Naive thymus-derived CD4-positive, alpha-beta T cell (primary cell): ENCODE results near the gene PTPRCAP. TPM values are rescaled to one million over a fixed set of nuclear protein-coding genes. Genes with fewer than 3 reads are reported as not detected.
A peak's percentile ranks its signal among the peaks of the same experiment; 100 is the strongest.

Source experiments
- ATAC-seq: fragments of 150-1000 bp; cut with Tn5 transposase; 2 replicates; pipeline ENCODE4 v1.10.0; 2021; ENCODE audit warnings: mild to moderate bottlenecking, moderate library complexity
- CTCF ChIA-PET: fragments of 350-600 bp; sonication (Branson Sonifier 250); formaldehyde crosslinking; loops from one replicate; lab custom pipeline; 2021; ENCODE audit warnings: antibody characterized with exemption; lab: Charles Lee
- POLR2A ChIA-PET: fragments of 350-600 bp; sonication (Branson Sonifier 250); formaldehyde crosslinking; loops from one replicate; lab custom pipeline; 2021; ENCODE audit warnings: antibody characterized with exemption, inconsistent platforms; lab: Charles Lee
- DNase-seq, 9 donors: peaks; one replicate each; pipeline versions ENCODE4 v3.0.0 to v3.0.0-alpha.2; 2020 to 2022; ENCODE audit warnings: mixed read lengths in 1 of 9
- H3K27ac ChIP-seq: one replicate; pipeline ENCODE4 v1.7.0; 2013; ENCODE audit warnings: mild to moderate bottlenecking, low read depth, low read length, moderate library complexity
- H3K27me3 ChIP-seq, 2 donors: one replicate each; pipeline ENCODE4 v1.7.0; 2013; ENCODE audit warnings: low read length in 2 of 2, mild to moderate bottlenecking in 2 of 2, moderate library complexity in 2 of 2; ENCODE audit not compliant: control insufficient read depth in 2 of 2, insufficient read depth in 2 of 2
- H3K36me3 ChIP-seq, 3 experiments: 1 replicate in 2 of 3; 2 replicates in 1 of 3; pipeline ENCODE4 v1.7.0; 2013; ENCODE audit warnings: low read length in 3 of 3, mild to moderate bottlenecking in 3 of 3, moderate library complexity in 1 of 3; ENCODE audit not compliant: insufficient read depth in 3 of 3, control insufficient read depth in 2 of 3
- H3K4me1 ChIP-seq, 2 donors: one replicate each; pipeline ENCODE4 v1.7.0; 2013; ENCODE audit warnings: low read length in 2 of 2, mild to moderate bottlenecking in 2 of 2, moderate library complexity in 1 of 2; ENCODE audit not compliant: control insufficient read depth in 2 of 2, insufficient read depth in 2 of 2
- H3K4me3 ChIP-seq: 2 replicates; pipeline ENCODE4 v1.7.0; 2013; ENCODE audit warnings: mild to moderate bottlenecking, low read length
- H3K9me3 ChIP-seq, 3 experiments: 1 replicate in 2 of 3; 2 replicates in 1 of 3; pipeline ENCODE4 v1.7.0; 2013; ENCODE audit warnings: low read length in 3 of 3; ENCODE audit not compliant: control insufficient read depth in 2 of 3
- H3K27ac Mint-ChIP-seq, 9 donors: one replicate each; pipeline ENCODE4 v1.8.0; 2020 to 2022; ENCODE audit warnings: mixed read lengths in 9 of 9, mild to moderate bottlenecking in 8 of 9, moderate library complexity in 5 of 9, inconsistent platforms in 2 of 9
- H3K27me3 Mint-ChIP-seq, 5 donors: one replicate each; pipeline ENCODE4 v1.8.0; 2021 to 2022; ENCODE audit warnings: mixed read lengths in 5 of 5, mild to moderate bottlenecking in 1 of 5
- H3K36me3 Mint-ChIP-seq, 5 donors: one replicate each; pipeline ENCODE4 v1.8.0; 2020 to 2022; ENCODE audit warnings: mixed read lengths in 5 of 5, mild to moderate bottlenecking in 3 of 5, inconsistent platforms in 1 of 5
- H3K4me1 Mint-ChIP-seq, 7 donors: one replicate each; pipeline ENCODE4 v1.8.0; 2020 to 2022; ENCODE audit warnings: mixed read lengths in 7 of 7, mild to moderate bottlenecking in 3 of 7, inconsistent platforms in 1 of 7
- H3K4me3 Mint-ChIP-seq, 10 donors: one replicate each; pipeline ENCODE4 v1.8.0; 2020 to 2022; ENCODE audit warnings: mild to moderate bottlenecking in 10 of 10, mixed read lengths in 10 of 10, moderate library complexity in 6 of 10, inconsistent platforms in 2 of 10
- H3K9me3 Mint-ChIP-seq, 11 donors: one replicate each; pipeline ENCODE4 v1.8.0; 2020 to 2022; ENCODE audit warnings: mixed read lengths in 11 of 11, mild to moderate bottlenecking in 4 of 11, inconsistent platforms in 1 of 11, moderate library complexity in 1 of 11
- intact Hi-C, 2 donors: fragments of 100-400 bp; cut with micrococcal nuclease; formaldehyde crosslinking; loops; one replicate each; pipeline ENCODE4 v1.15.1; 2023
- polyA plus RNA-seq, 2 donors: library from polyadenylated mRNA; unstranded; fragments of 300-500 nt; fragmentation: Illumina TruSeq; gene quantifications; one replicate each; pipeline ENCODE4 v1.2.3, GENCODE V29; 2021
- total RNA-seq, 6 experiments: library from RNA in 5 of 6; stranded (reverse) in 5 of 6; gene quantifications; 1 replicate in 5 of 6; 2 replicates in 1 of 6; pipeline ENCODE4 v1.2.3 and lab custom pipeline; 2021 to 2026

PTPRCAP gene
- total and polyA plus RNA-seq, 7 experiments from 2014 or later = 134 to 670 (median 219) TPM

- Histone ChIP-seq H3K27ac (no peak overlapping the region), H3K9me3 (no peaks in the 10 kb centered on the region), H3K27me3 (no peaks in the 10 kb centered on the region), H3K4me1 (peaks cover 16 to 35% of the 10 kb centered on the region in 2 donors), H3K4me3 (no peak overlapping the region), H3K36me3 (no peaks in the 10 kb centered on the region)
- H3K27me3 Mint-ChIP-seq = no peaks in the 10 kb centered on the region
- peaks cover 0 to 2% (median 0%) of the 10 kb centered on the region in 11 donors for H3K9me3 Mint-ChIP-seq
- no peak for ATAC-seq
- intact Hi-C loops = no loop called here
- H3K36me3 Mint-ChIP-seq = no peaks in the 10 kb centered on the region
- H3K4me3 Mint-ChIP-seq = peak overlapping the region in 3 of 10 donors; percentile 27 to 69 (median 31)
- no peak for DNase-seq
- peaks cover 26 to 55% (median 28%) of the 10 kb centered on the region in 7 donors for H3K4me1 Mint-ChIP-seq
- ChIA-PET POLR2A (interaction anchor here (0.6 to 11.9 kb wide), 13 partner anchors 11 to 172 kb away, joined by 3 to 206 read pairs (median 3); partner anchors contain the start of genes AIP, CABP4, POLD4 and PTPRCAP), CTCF (interaction anchor here (0.8 to 1.3 kb wide), 2 partner anchors 12 to 84 kb away, joined by 3 read pairs; no protein-coding TSS in a partner anchor)
- H3K27ac Mint-ChIP-seq = peak overlapping the region in 4 of 9 donors; percentile 17 to 68 (median 46)
These were observed 13.5 kb upstream of the PTPRCAP start for GRCh38 chr11:67450796-67451657.

GRCh38 chr11:67449116-67449844, 11.8 kb upstream of the PTPRCAP start:
- DNase-seq (no peak), ATAC-seq (no peak)
- H3K27me3 Mint-ChIP-seq = no peaks in the 10 kb centered on the region
- intact Hi-C loops = no loop called here
- no peak overlapping the region for H3K27ac ChIP-seq
- no peaks in the 10 kb centered on the region for H3K9me3 Mint-ChIP-seq
- CTCF ChIA-PET = interaction anchor here (1.4 kb wide), 1 partner anchor 16 kb away, joined by 3 read pairs; no protein-coding TSS in a partner anchor
- H3K36me3 ChIP-seq = no peaks in the 10 kb centered on the region
- peaks cover 41 to 72% (median 46%) of the 10 kb centered on the region in 7 donors for H3K4me1 Mint-ChIP-seq
- H3K4me3 Mint-ChIP-seq = peak overlapping the region in 8 of 10 donors; percentile 12 to 65 (median 28)
- no peaks in the 10 kb centered on the region for H3K9me3 ChIP-seq
- peaks cover 33 to 52% of the 10 kb centered on the region in 2 donors for H3K4me1 ChIP-seq
- POLR2A ChIA-PET = interaction anchor here (1.0 to 11.9 kb wide), 6 partner anchors 11 to 52 kb away, joined by 3 to 206 read pairs (median 10); partner anchors contain the start of genes AIP, CABP4, PTPRCAP and TMEM134
- no peaks in the 10 kb centered on the region for H3K27me3 ChIP-seq
- H3K4me3 ChIP-seq = no peak overlapping the region
- H3K36me3 Mint-ChIP-seq = no peaks in the 10 kb centered on the region
- peak overlapping the region in 7 of 9 donors; percentile 4 to 91 (median 77) for H3K27ac Mint-ChIP-seq

DNA sequence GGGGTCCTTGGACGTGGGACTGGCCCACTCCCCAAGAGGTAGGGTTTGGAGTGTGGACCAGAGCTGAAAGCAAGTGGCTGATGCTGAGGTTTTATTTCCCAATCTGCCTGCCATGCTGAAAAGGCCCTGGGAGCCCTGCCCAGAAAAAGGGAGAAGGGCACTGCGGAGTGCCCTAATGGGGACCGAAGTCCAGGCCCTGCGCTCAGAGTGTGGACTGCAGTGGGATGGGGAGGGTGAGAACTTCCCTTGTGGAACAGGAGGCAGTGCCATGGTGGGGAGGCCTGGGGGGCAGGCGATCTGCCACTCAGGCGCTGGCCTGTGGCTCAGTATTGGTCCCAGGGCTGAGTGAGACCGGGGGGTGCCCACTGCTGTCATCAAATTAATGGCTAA, 10.7 kb upstream of the PTPRCAP start:
- Mint-ChIP-seq H3K4me1 (peaks cover 41 to 80% (median 50%) of the 10 kb centered on the region in 7 donors), H3K4me3 (peak overlapping the region in 6 of 10 donors; percentile 7 to 72 (median 20))

GRCh38 chr11:67445515-67445914, 8.0 kb upstream of the PTPRCAP start:
- H3K27ac Mint-ChIP-seq = peak overlapping the region; percentile 89 to 99 (median 96)
- H3K27me3 Mint-ChIP-seq = no peaks in the 10 kb centered on the region
- peaks cover 38 to 76% of the 10 kb centered on the region in 2 donors for H3K4me1 ChIP-seq
- ChIA-PET CTCF (interaction anchor here (0.6 to 0.7 kb wide), 2 partner anchors 63 to 1946 kb away, joined by 3 to 6 read pairs; no protein-coding TSS in a partner anchor), POLR2A (interaction anchor here (0.7 to 11.9 kb wide), 9 partner anchors 15 to 43 kb away, joined by 3 to 206 read pairs (median 5); partner anchors contain the start of genes CABP4, PPP1CA, RPS6KB2 and TBC1D10C)
- H3K9me3 Mint-ChIP-seq = no peaks in the 10 kb centered on the region
- no peaks in the 10 kb centered on the region for H3K27me3 ChIP-seq
- no peaks in the 10 kb centered on the region for H3K9me3 ChIP-seq
- H3K4me3 Mint-ChIP-seq = peak overlapping the region; percentile 68 to 83 (median 80)
- peak overlapping the region; percentile 85 for H3K27ac ChIP-seq
- peak overlapping the region; percentile 49 for H3K4me3 ChIP-seq
- intact Hi-C loops = no loop called here
- no peaks in the 10 kb centered on the region for H3K36me3 ChIP-seq
- H3K36me3 Mint-ChIP-seq = peaks cover 0 to 4% (median 0%) of the 10 kb centered on the region in 5 donors
- H3K4me1 Mint-ChIP-seq = peaks cover 52 to 93% (median 69%) of the 10 kb centered on the region in 7 donors
- no peak for ATAC-seq
- DNase-seq = no peak

More for the DNA sequence above, 10.7 kb upstream of the PTPRCAP start:
- Mint-ChIP-seq H3K36me3 (no peaks in the 10 kb centered on the region), H3K9me3 (no peaks in the 10 kb centered on the region), H3K27ac (peak overlapping the region in 8 of 9 donors; percentile 31 to 99 (median 96)), H3K27me3 (no peaks in the 10 kb centered on the region)
- CTCF ChIA-PET = interaction anchor here (1.4 kb wide), 1 partner anchor 17 kb away, joined by 3 read pairs; no protein-coding TSS in a partner anchor
- DNase-seq = no peak
- H3K4me1 ChIP-seq = peaks cover 38 to 56% of the 10 kb centered on the region in 2 donors
- no peak for ATAC-seq
- no peaks in the 10 kb centered on the region for H3K9me3 ChIP-seq
- POLR2A ChIA-PET = interaction anchor here (0.6 to 11.9 kb wide), 11 partner anchors 10 to 51 kb away, joined by 3 to 206 read pairs (median 4); partner anchors contain the start of genes AIP, CABP4, PPP1CA and PTPRCAP
- H3K36me3 ChIP-seq = no peaks in the 10 kb centered on the region
- H3K27ac ChIP-seq = peak overlapping the region; percentile 24
- H3K27me3 ChIP-seq = no peaks in the 10 kb centered on the region
- no peak overlapping the region for H3K4me3 ChIP-seq
- intact Hi-C loops = no loop called here

DNA sequence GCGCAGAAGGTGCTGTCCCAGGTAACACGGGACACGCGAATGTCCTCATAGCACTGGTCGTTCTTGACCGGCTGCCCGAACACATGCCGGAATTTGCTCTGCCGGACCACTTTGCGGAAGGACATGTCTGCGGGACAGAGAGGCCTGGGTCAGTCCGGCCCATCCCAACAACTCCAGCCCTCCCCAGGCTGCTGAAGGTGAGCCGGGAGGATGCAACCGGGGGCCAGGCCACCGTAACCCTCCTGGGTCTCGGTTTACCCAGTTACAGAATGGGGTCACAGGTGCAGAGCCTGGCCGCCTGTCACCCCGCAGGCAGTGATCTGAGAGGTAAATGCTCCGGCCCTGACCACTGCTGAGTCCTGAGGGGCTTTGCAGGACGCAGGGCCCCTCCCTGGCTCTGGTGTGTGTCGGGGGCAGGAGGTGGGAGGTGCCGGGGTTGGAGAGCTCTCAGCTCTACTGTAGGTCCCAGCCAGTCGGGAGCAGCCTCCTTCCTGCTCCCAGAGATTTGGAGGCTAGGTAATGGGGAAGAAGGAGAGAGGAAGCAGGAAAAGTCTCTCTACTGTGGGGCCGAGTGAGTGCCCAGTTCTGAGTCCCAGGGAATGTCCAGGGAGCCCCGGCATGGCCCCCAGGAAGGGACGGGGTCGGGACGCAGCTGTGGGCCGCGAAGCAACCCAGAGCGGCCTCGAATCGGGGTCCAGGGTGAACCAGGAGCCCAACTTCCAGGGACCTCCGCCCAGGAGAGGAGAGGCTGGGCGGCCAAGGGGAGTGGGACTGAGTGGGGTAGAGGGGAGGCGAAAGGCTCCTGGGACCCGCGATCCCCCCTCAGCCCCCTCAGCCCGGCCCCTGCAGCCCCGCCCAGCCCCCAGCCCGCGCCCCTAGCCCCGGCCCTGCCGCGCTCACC, 5.3 kb upstream of the PTPRCAP start:
- H3K36me3 Mint-ChIP-seq = peaks cover 0 to 27% (median 0%) of the 10 kb centered on the region in 5 donors
- ChIA-PET POLR2A (interaction anchor here (0.8 to 11.9 kb wide), 6 partner anchors 9 to 97 kb away, joined by 3 to 206 read pairs (median 7); partner anchors contain the start of genes CABP4, GPR152, RPS6KB2 and TMEM134), CTCF (no interaction called here)
- H3K36me3 ChIP-seq = peaks cover 0 to under 1% (median 0%) of the 10 kb centered on the region in 3 experiments
- ATAC-seq (no peak), DNase-seq (no peak)
- H3K27me3 Mint-ChIP-seq = no peaks in the 10 kb centered on the region
- H3K4me3 Mint-ChIP-seq = peak overlapping the region; percentile 55 to 99 (median 63)
- peaks cover 0 to 1% (median 0%) of the 10 kb centered on the region in 11 donors for H3K9me3 Mint-ChIP-seq
- no peak overlapping the region for H3K4me3 ChIP-seq
- H3K27ac ChIP-seq = peak overlapping the region; percentile 85
- H3K9me3 ChIP-seq = no peaks in the 10 kb centered on the region
- peaks cover 57 to 87% (median 72%) of the 10 kb centered on the region in 7 donors for H3K4me1 Mint-ChIP-seq
- intact Hi-C loops = loop anchor here in 1 of 2 donors (1.0 kb wide), 2 partner anchors 14 to 27 kb away; partner anchors contain the start of genes RPS6KB2 and TMEM134
- peaks cover 51 to 77% of the 10 kb centered on the region in 2 donors for H3K4me1 ChIP-seq
- no peaks in the 10 kb centered on the region for H3K27me3 ChIP-seq
- peak overlapping the region; percentile 84 to 95 (median 90) for H3K27ac Mint-ChIP-seq
